C4-2B (cell line): ENCODE results near the gene PRR20G.

Experiments used
- ZFX ChIP-seq: fragments of 450-650 bp; IDR thresholded peaks from 2 replicates; pipeline ENCODE4 v1.6.1; 2017
- TF ChIP-seq, protein P1 (sequence below): fragments of 450-650 bp; conservative IDR thresholded peaks from 2 replicates; pipeline ENCODE4 v1.5.1; 2017; ENCODE audit warnings: mild to moderate bottlenecking

DNA sequence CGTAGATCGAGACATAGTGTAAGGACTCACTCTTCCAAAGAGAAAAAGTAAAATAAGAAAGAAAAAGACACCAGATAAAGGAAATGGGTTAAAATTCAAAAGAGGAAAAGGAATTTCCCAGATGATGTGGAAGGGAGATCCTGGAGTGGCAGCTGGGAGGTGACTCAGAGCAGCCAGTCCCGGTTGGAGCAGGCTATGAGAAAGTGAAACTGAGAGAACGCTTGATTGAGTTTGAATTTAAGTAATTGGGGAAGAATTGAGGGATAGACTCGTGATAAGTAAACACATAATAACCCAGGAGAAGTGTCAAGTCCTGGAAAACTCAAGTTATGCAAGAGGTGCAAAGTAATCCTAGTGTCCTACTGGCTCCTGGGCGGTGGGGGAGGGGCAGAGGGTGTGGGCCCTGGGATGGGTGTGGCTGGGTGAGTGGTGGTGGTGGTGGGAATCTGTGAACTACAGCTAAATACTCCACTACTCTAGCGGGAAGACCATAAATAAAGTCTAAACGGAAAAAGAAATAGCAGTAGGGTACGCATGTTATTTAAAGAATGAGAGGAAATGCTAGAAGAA is 1.2 kb downstream of the PRR20G start:
- TF ChIP-seq, protein P1, sequence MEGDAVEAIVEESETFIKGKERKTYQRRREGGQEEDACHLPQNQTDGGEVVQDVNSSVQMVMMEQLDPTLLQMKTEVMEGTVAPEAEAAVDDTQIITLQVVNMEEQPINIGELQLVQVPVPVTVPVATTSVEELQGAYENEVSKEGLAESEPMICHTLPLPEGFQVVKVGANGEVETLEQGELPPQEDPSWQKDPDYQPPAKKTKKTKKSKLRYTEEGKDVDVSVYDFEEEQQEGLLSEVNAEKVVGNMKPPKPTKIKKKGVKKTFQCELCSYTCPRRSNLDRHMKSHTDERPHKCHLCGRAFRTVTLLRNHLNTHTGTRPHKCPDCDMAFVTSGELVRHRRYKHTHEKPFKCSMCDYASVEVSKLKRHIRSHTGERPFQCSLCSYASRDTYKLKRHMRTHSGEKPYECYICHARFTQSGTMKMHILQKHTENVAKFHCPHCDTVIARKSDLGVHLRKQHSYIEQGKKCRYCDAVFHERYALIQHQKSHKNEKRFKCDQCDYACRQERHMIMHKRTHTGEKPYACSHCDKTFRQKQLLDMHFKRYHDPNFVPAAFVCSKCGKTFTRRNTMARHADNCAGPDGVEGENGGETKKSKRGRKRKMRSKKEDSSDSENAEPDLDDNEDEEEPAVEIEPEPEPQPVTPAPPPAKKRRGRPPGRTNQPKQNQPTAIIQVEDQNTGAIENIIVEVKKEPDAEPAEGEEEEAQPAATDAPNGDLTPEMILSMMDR, result no peak
- no peak for TF ChIP-seq ZFX
